HEK293T (cell line): ENCODE data around the gene IFT27.

Source experiments
- BHLHE40 ChIP-seq: fragments of 450-650 bp; IDR thresholded peaks from 2 replicates; pipeline ENCODE4 v1.6.1; 2016; ENCODE audit warnings: mild to moderate bottlenecking, moderate library complexity, borderline replicate concordance
- CTBP1 ChIP-seq: fragments of 450-650 bp; IDR thresholded peaks from 2 replicates; pipeline ENCODE4 v1.6.1; 2016; ENCODE audit warnings: borderline replicate concordance
- ELF4 ChIP-seq: fragments of 450-650 bp; IDR thresholded peaks from 2 replicates; pipeline ENCODE4 v1.6.1; 2017; ENCODE audit warnings: antibody characterized with exemption
- FOXK2 ChIP-seq: fragments of 450-650 bp; IDR thresholded peaks from 2 replicates; pipeline ENCODE4 v1.6.1; 2016; ENCODE audit warnings: mild to moderate bottlenecking
- FOXM1 ChIP-seq: fragments of 450-650 bp; IDR thresholded peaks from 2 replicates; pipeline ENCODE4 v1.6.1; 2017; ENCODE audit warnings: mild to moderate bottlenecking, borderline replicate concordance
- HDGF ChIP-seq: fragments of 450-650 bp; IDR thresholded peaks from 2 replicates; pipeline ENCODE4 v1.6.1; 2017; ENCODE audit warnings: antibody characterized with exemption, borderline replicate concordance
- L3MBTL2 ChIP-seq: fragments of 450-650 bp; conservative IDR thresholded peaks from 2 replicates; pipeline ENCODE4 v1.6.1; 2016; ENCODE audit warnings: mild to moderate bottlenecking
- NFRKB ChIP-seq: fragments of 450-650 bp; IDR thresholded peaks from 2 replicates; pipeline ENCODE4 v1.6.1; 2016; ENCODE audit warnings: mild to moderate bottlenecking, moderate library complexity
- SP1 ChIP-seq: fragments of 450-650 bp; IDR thresholded peaks from 2 replicates; pipeline ENCODE4 v1.6.1; 2017
- SUZ12 ChIP-seq: fragments of 450-650 bp; IDR thresholded peaks from 2 replicates; pipeline ENCODE4 v1.6.1; 2016; ENCODE audit warnings: mild to moderate bottlenecking
- TARDBP ChIP-seq: fragments of 450-650 bp; IDR thresholded peaks from 2 replicates; pipeline ENCODE4 v1.6.1; 2016
- ZNF384 ChIP-seq: fragments of 450-650 bp; IDR thresholded peaks from 2 replicates; pipeline ENCODE4 v1.6.1; 2016

- TF ChIP-seq ELF4: no peak
- TF ChIP-seq BHLHE40: no peak
- no peak for TF ChIP-seq FOXK2
- TF ChIP-seq NFRKB: no peak
- no peak for TF ChIP-seq FOXM1
- TF ChIP-seq ZNF384: no peak
- no peak for TF ChIP-seq L3MBTL2
- TF ChIP-seq SUZ12: no peak
- no peak for TF ChIP-seq TARDBP
- TF ChIP-seq SP1: no peak
- TF ChIP-seq HDGF: no peak
- no peak for TF ChIP-seq CTBP1
These were observed 46.6 kb downstream of the IFT27 start for GRCh38 chr22:36729321-36729720.
